Naive B cell (primary cell): ENCODE measurements around the gene PHACTR1. TPM values are rescaled to one million over a fixed set of nuclear protein-coding genes. Genes with fewer than 3 reads are reported as not detected.
A peak's percentile ranks its signal among the peaks of the same experiment; 100 is the strongest.

ENCODE experiments used
- ATAC-seq, 2 donors: fragments of 150-1000 bp; cut with Tn5 transposase; 2 replicates each; pipeline ENCODE4 v1.10.0; 2021; ENCODE audit warnings: low read depth in 2 of 2, mild to moderate bottlenecking in 2 of 2, moderate library complexity in 2 of 2
- DNase-seq: peaks from one replicate; pipeline ENCODE4 v3.0.0; 2022
- H3K27ac Mint-ChIP-seq, 6 donors: one replicate each; pipeline ENCODE4 v1.8.0; 2020 to 2022; ENCODE audit warnings: mild to moderate bottlenecking in 6 of 6, mixed read lengths in 6 of 6, moderate library complexity in 5 of 6, inconsistent platforms in 2 of 6
- H3K27me3 Mint-ChIP-seq, 3 donors: one replicate each; pipeline ENCODE4 v1.8.0; 2021 to 2022; ENCODE audit warnings: mixed read lengths in 3 of 3, mild to moderate bottlenecking in 1 of 3
- H3K36me3 Mint-ChIP-seq, 2 donors: one replicate each; pipeline ENCODE4 v1.8.0; 2020 to 2022; ENCODE audit warnings: mixed read lengths in 2 of 2, inconsistent platforms in 1 of 2, mild to moderate bottlenecking in 1 of 2
- H3K4me1 Mint-ChIP-seq, 3 donors: one replicate each; pipeline ENCODE4 v1.8.0; 2020 to 2022; ENCODE audit warnings: mixed read lengths in 3 of 3, inconsistent platforms in 1 of 3, mild to moderate bottlenecking in 1 of 3, moderate library complexity in 1 of 3
- H3K4me3 Mint-ChIP-seq, 8 donors: one replicate each; pipeline ENCODE4 v1.8.0; 2020 to 2022; ENCODE audit warnings: mild to moderate bottlenecking in 8 of 8, mixed read lengths in 8 of 8, moderate library complexity in 8 of 8, inconsistent platforms in 2 of 8
- H3K9me3 Mint-ChIP-seq, 7 donors: one replicate each; pipeline ENCODE4 v1.8.0; 2020 to 2022; ENCODE audit warnings: mixed read lengths in 7 of 7, mild to moderate bottlenecking in 5 of 7, inconsistent platforms in 2 of 7, moderate library complexity in 1 of 7
- polyA plus RNA-seq, 6 donors: library from polyadenylated mRNA; unstranded; fragments of 300-500 nt; fragmentation: Illumina TruSeq; gene quantifications; one replicate each; pipeline ENCODE4 v1.2.3, GENCODE V29; 2021; ENCODE audit warnings: low read depth in 6 of 6

Gene PHACTR1
- polyA plus RNA-seq, 6 donors from 2014 or later, result 61.4 to 110 (median 75.1) TPM

DNA sequence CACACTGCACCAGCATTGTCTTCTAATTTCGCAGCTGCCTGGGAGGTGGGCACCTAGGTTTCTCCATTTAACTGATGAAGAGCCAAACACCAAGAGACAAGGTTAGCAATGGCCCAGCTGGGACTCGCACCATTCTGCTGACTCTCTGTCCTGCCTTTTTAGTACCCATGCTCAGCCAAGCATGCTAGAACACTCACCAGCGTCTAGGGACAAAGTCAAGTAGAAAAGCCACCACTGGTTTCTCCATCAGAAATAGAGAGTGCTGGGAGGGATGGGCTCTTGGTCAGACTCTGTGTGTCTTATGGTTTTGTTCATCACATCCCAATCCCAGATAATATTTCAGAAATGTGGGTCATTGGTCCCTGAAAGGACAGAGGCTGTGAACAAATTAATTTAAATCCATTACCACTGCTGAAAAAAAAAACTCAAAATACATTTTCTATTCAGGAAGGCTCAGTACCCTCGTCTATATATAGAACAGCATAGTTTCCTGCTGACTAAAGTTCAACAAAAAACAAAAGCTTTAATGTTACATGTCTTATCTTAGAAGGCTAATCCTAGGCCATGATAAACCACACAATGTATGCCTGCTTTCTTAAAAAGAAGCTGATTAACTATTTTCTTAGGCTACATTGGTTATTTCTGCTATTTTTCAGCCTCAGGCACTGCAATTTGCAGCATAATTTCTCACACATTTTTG lies 500.8 kb downstream of the PHACTR1 start:
- Mint-ChIP-seq H3K27ac (peak overlapping the region in 3 of 6 donors; percentile 10 to 32 (median 18)), H3K4me3 (peak overlapping the region in 7 of 8 donors; percentile 30 to 91 (median 65)), H3K4me1 (peaks cover 22 to 26% (median 26%) of the 10 kb centered on the region in 3 donors), H3K36me3 (no peaks in the 10 kb centered on the region), H3K9me3 (no peaks in the 10 kb centered on the region), H3K27me3 (no peaks in the 10 kb centered on the region)
- no peak for ATAC-seq
- DNase-seq, result no peak

DNA sequence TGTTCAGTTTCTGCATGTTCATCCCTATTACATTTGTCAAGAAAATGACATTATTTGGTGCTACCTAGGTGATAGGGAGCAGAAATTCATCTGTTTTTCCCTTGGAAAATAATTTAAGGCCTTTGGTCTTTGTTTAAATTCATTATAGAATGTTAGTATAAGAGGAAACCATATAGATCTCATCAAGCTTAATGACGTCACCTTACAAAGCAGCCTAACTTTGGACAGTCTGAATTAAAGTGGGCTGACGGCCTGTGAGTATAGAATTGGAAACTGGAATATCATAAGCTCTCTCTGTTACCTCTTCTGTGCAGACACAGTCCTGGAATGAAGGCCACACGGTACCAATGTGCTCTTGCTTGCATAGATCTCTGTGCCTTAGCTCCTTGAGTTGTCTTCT lies 503.7 kb downstream of the PHACTR1 start:
- Mint-ChIP-seq H3K4me1 (peaks cover 22 to 26% (median 23%) of the 10 kb centered on the region in 3 donors), H3K36me3 (no peaks in the 10 kb centered on the region), H3K9me3 (no peaks in the 10 kb centered on the region), H3K27me3 (no peaks in the 10 kb centered on the region), H3K4me3 (no peak overlapping the region), H3K27ac (peak overlapping the region in 1 of 6 donors; percentile 21)
- DNase-seq, result no peak
- no peak for ATAC-seq

DNA sequence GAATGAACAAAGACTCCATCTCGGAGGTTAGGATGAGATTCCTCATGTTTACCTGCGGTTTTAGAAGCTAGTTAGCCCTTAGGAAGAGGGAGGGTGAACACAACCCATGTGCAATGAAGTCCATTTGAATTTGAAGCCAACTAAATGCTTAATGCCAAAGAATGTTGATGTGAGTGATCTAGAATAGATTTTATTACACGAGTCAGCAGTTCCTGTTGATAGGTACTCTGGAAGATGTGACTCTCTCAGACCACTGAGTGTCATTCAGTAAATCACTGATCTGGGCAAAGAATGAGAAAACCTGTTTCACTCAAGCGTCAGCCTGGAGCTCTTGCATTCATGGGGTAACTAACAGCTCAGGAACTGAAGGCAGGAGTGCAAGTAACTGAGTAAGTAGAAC lies 505.5 kb downstream of the PHACTR1 start:
- Mint-ChIP-seq H3K4me3 (no peak overlapping the region), H3K36me3 (no peaks in the 10 kb centered on the region)
- DNase-seq, result no peak

DNA sequence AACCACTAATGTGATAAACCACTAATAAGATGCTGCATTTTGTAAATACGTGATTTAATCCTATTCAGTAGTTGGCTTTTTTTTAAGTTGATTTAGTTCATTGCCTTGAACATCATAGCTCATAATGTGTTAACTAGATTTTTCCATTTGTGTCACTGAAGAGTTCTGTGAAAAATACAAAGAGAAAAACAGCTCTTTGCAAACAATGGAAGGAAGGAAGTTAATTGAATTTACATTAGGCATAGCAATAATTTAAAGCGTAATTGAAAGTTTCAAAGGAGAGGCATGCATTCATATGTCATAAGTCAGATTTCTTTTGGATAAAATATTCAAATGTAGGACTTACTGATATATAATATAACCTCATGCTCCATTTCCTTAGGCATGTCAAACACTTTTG lies 509.5 kb downstream of the PHACTR1 start:
- Mint-ChIP-seq H3K9me3 (peaks cover 0 to 4% (median 0%) of the 10 kb centered on the region in 7 donors), H3K4me1 (peaks cover 15 to 25% (median 18%) of the 10 kb centered on the region in 3 donors), H3K27me3 (peaks cover 8 to 24% (median 12%) of the 10 kb centered on the region in 3 donors), H3K36me3 (no peaks in the 10 kb centered on the region), H3K27ac (no peak overlapping the region), H3K4me3 (no peak overlapping the region)
- ATAC-seq (no peak), DNase-seq (no peak)

More for the DNA sequence above, 505.5 kb downstream of the PHACTR1 start:
- no peak overlapping the region for H3K27ac Mint-ChIP-seq
- no peaks in the 10 kb centered on the region for H3K27me3 Mint-ChIP-seq
- no peaks in the 10 kb centered on the region for H3K9me3 Mint-ChIP-seq
- ATAC-seq, result no peak
- peaks cover 14 to 17% (median 15%) of the 10 kb centered on the region in 3 donors for H3K4me1 Mint-ChIP-seq

DNA sequence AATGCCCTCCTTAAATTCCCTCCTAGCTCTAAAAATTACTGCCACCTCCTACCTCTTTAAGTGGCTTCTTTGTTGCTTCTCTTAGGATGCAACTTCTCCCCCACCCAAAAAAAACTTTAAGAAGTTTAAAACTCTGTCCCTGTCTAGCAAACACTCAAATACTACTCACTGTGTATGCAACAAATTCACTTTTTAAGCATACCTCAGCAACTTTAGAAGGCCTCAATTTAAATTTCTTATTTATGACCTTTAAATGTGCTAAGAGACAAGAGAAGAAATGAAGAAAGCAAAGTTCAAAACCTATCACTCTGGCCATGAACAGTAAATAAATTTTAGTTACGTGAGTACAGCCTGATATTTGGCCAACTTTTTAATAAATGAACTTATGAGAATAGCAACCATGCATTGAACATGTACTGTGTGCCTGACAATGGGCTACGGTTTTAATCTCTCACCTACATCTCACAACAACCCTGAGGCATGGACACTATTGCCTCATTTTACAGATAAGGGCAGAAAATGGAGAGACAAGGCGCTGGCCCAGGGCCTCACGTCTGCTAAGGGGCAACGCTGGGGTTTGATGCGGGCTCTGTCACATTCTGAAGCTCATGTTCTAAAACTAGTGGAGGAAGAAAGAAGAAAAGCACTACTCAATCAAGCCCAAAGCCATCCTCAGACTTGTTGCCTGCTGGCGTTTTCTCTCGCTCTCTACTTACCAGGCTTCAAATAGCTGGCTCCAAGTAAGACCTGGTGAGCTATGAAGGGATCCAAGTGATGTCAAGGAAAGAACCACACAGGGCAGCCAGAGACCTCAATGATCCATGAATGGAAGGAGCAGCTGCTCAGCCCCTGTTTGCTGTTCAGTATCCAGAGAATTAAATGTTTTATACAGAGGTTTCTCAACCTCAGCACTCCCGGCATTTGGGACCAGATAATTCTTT lies 512.0 kb downstream of the PHACTR1 start:
- Mint-ChIP-seq H3K36me3 (no peaks in the 10 kb centered on the region), H3K27ac (peak overlapping the region in 2 of 6 donors; percentile 83 to 96), H3K27me3 (peaks cover 8 to 25% (median 12%) of the 10 kb centered on the region in 3 donors), H3K4me1 (peaks cover 21 to 29% (median 28%) of the 10 kb centered on the region in 3 donors), H3K9me3 (peaks cover 0 to 4% (median 0%) of the 10 kb centered on the region in 7 donors), H3K4me3 (peak overlapping the region in 1 of 8 donors; percentile 66)
- DNase-seq (no peak), ATAC-seq (no peak)

DNA sequence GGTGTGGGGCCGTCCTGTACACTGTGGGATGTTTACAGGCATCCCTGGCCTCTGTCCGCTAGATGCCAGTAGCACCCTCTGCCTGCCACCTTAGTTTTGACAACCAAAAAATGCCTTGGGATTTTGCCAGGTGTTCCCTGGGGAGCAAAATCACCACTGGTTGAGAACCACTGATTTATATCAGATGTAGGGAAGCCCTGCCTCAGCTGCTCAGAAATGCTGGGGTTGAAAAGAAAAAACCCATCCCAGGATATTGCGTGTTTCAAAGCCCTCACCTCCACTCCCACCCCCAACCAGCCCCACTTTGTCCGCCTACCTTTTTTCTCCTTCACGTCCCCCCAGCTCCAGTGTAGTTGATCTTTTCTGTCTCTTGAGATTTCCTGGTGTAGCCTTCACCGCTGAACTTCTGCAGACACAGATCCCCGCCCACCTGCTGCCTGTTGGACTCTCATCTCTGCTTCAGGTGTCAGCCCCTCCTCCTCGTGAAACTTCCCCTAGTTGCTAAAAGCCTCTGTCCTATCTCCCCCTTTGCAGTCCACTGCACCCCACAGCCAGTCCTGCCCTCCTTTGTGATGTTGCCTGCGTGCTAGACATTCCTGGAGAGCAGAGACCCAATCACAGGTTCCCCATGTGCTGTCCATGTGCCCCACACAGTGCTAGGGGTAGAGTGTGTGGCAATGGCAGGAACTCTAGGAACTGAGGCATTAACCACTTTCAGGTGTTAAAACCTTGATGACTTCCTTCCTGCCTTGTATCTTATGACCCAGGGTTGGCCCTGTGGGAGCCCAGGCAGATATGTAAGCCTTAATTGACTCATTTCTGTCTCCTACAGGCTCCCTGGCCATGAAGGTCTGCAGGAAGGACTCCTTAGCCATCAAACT lies 512.9 kb downstream of the PHACTR1 start:
- ATAC-seq, result peak; percentile 91 to 92
- Mint-ChIP-seq H3K27me3 (peaks cover 8 to 25% (median 12%) of the 10 kb centered on the region in 3 donors), H3K4me1 (peaks cover 24 to 31% (median 31%) of the 10 kb centered on the region in 3 donors), H3K4me3 (peak overlapping the region in 7 of 8 donors; percentile 42 to 82 (median 59)), H3K9me3 (peaks cover 0 to 4% (median 0%) of the 10 kb centered on the region in 7 donors), H3K27ac (peak overlapping the region in 5 of 6 donors; percentile 6 to 96 (median 83)), H3K36me3 (no peaks in the 10 kb centered on the region)
- peak; percentile 56 for DNase-seq

DNA sequence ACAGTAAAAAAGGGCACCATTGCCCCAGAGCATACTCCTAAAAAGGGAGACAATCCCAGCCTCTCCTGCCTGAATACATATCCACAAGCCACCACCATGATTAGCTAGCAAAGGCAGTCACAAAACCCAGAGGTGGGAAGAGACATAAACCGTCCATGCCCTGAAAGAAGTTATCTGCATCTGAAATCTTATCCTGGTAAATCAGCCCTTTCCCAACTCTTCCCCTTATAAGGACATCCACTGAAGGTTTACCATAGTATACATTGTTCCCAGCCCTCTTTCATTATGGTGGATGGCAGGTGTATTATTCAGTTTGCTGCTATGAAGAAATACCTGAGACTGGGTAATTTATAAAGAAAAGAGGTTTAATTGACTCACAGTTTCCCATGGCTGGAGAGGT lies 516.5 kb downstream of the PHACTR1 start:
- ATAC-seq, result no peak
- H3K4me1 Mint-ChIP-seq, result peaks cover 39 to 46% (median 44%) of the 10 kb centered on the region in 3 donors
- no peaks in the 10 kb centered on the region for H3K36me3 Mint-ChIP-seq
- no peak for DNase-seq
- H3K9me3 Mint-ChIP-seq, result peaks cover 0 to 4% (median 0%) of the 10 kb centered on the region in 7 donors
- H3K27ac Mint-ChIP-seq, result peak overlapping the region in 1 of 6 donors; percentile 65
- peaks cover 8 to 18% (median 12%) of the 10 kb centered on the region in 3 donors for H3K27me3 Mint-ChIP-seq
- H3K4me3 Mint-ChIP-seq, result no peak overlapping the region

DNA sequence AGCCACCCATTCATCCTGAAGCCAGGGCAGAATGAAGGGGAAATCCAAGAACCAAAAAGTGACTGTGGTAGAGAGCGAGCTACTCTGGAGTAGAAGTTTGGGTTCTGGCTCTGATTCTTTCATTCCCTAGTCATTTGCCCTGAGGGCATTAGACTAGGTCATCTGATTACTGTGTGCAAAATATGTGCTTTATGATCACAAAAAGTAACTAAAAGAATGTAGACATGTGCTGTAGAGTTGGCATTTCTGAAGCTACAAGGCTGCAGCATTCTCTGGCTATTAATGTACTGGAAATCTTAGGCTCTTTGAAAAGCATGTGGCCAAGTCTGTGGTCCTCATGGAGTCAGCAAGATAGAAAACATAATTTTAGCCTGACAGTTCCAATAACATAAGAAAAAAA lies 517.6 kb downstream of the PHACTR1 start:
- DNase-seq (no peak), ATAC-seq (no peak)
- H3K27me3 Mint-ChIP-seq, result peaks cover 8 to 16% (median 12%) of the 10 kb centered on the region in 3 donors
- H3K4me1 Mint-ChIP-seq, result peaks cover 37 to 46% (median 39%) of the 10 kb centered on the region in 3 donors
- no peak overlapping the region for H3K4me3 Mint-ChIP-seq
- peaks cover 0 to 4% (median 0%) of the 10 kb centered on the region in 7 donors for H3K9me3 Mint-ChIP-seq
- no peaks in the 10 kb centered on the region for H3K36me3 Mint-ChIP-seq
- H3K27ac Mint-ChIP-seq, result no peak overlapping the region

DNA sequence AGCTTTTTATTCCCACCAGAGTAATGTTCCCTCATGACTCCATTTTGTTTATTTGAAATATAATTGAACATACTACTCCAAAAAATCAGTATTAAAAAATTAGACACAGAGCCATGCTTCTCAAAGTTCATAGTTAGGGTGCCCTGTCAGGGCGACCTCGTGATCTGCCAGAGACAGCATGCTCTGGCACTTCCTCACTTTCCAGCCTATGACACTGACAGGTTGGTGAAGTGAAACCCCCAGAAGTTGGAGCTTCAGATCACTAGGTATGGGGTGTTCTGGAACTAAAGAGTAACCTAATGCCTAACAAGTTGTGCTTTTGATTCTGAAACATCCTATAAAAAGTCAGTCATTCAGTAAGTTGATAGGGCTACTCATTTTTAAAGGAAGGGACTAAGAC lies 518.8 kb downstream of the PHACTR1 start:
- Mint-ChIP-seq H3K4me3 (peak overlapping the region in 1 of 8 donors; percentile 41), H3K9me3 (peaks cover 0 to 2% (median 0%) of the 10 kb centered on the region in 7 donors), H3K27me3 (peaks cover 0 to 8% (median 6%) of the 10 kb centered on the region in 3 donors), H3K27ac (peak overlapping the region in 4 of 6 donors; percentile 4 to 90 (median 64)), H3K4me1 (peaks cover 25 to 43% (median 29%) of the 10 kb centered on the region in 3 donors), H3K36me3 (no peaks in the 10 kb centered on the region)
- ATAC-seq (peak; percentile 96 to 100), DNase-seq (peak; percentile 49)

DNA sequence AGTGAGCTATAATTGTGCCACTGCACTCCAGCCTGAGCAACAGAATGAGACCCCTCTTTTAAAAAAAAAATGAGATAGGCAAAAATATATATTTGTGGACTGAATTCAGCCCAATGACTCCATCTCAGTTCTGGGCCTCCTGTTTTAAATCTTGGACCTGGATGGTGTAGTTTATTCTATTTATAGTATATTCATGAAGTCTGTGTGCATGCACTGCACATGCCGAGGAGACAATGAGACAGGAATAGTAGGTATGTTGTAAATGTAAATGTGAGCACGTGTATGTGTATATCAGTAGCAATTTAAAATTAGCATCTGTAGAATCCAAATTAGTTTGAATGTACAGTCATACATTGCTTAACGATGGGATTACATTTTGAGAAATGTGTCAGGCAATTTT lies 520.8 kb downstream of the PHACTR1 start:
- Mint-ChIP-seq H3K4me1 (peaks cover 19 to 33% (median 28%) of the 10 kb centered on the region in 3 donors), H3K27ac (no peak overlapping the region), H3K27me3 (no peaks in the 10 kb centered on the region), H3K36me3 (no peaks in the 10 kb centered on the region), H3K4me3 (no peak overlapping the region), H3K9me3 (peaks cover 0 to 1% (median 0%) of the 10 kb centered on the region in 7 donors)
- DNase-seq (no peak), ATAC-seq (no peak)

DNA sequence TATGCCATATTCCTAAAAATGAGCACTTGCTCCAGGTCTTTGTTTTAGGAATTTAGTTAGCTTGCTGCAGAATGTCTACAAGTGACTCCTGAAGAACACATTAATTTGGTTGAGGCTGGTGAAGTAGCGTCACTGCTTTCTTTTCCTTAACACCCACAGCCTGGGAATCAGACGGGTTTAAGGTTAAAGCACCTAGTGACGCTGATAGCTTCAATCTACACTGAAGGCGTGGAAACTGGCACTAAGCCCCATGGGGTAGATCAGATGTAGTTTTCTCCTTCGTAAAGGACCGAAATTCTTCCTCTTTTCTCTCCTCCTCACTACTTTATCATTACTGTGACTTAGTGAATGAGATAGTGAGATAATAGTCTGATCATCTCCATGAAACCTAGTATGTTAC lies 521.5 kb downstream of the PHACTR1 start:
- peaks cover 0 to 1% (median 0%) of the 10 kb centered on the region in 7 donors for H3K9me3 Mint-ChIP-seq

DNA sequence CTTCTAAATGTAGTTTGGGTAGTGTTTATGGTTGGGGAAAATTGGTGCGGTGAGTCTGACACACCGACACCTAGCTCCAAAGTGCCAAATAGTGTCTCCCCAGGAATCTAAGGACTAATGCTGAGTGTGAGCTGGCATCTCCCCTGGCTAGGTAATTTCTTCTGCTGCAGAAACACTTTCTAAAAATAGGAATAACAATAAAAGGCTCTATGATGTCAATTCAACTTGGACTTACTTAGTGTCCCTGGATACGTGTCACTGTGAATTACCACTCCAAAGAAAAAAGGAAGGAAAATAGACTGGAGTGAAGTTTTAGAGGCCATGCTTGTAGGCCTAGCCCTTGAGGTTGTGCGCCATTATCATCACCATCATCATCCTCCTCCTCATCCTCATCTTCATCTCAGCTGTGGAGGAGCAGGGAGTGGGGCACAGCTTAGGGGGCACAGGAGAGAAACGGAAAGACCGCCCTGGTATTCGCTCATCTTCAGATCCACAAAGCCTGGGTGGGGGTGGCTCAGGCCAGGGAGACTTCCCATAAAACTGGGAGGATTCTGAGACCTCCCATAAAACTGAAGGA lies 522.2 kb downstream of the PHACTR1 start:
- Mint-ChIP-seq H3K27ac (no peak overlapping the region), H3K9me3 (peaks cover 0 to 4% (median 2%) of the 10 kb centered on the region in 7 donors), H3K36me3 (peaks cover 0 to 2% of the 10 kb centered on the region in 2 donors), H3K4me3 (no peak overlapping the region), H3K4me1 (peaks cover 16 to 24% (median 20%) of the 10 kb centered on the region in 3 donors), H3K27me3 (no peaks in the 10 kb centered on the region)
- DNase-seq (no peak), ATAC-seq (no peak)

More for the DNA sequence above, 521.5 kb downstream of the PHACTR1 start:
- DNase-seq (no peak), ATAC-seq (no peak)
- Mint-ChIP-seq H3K27me3 (no peaks in the 10 kb centered on the region), H3K4me1 (peaks cover 16 to 31% (median 26%) of the 10 kb centered on the region in 3 donors), H3K36me3 (no peaks in the 10 kb centered on the region), H3K27ac (no peak overlapping the region), H3K4me3 (no peak overlapping the region)
